Measurements from ENCODE around the gene FCN3. TPM values are rescaled to one million over a fixed set of nuclear protein-coding genes. Genes with fewer than 3 reads are reported as not detected.

The FCN3 gene
- total and polyA plus RNA-seq, 9 of the 15 experiments (the other 6 are each of a cell fraction or from before 2014, with no cell fraction given): 0.49 TPM; not detected in 8

GRCh38 chr1:27392096-27392777, 17.6 kb upstream of the FCN3 start, which contains the start of gene GPR3 (continued):
- TF ChIP-seq MYC (IDR thresholded peaks at IDR 0.05; ENCODE audit: low read depth, low read length) (peak; percentile 77), MYC (CRISPR knock-in tag; IDR thresholded peaks at IDR 0.05; ENCODE audit: borderline replicate concordance, low read depth) (peak; percentile 75; the same call in 1 of the 2 replicates), ESRRA (IDR thresholded peaks at IDR 0.05; ENCODE audit: borderline replicate concordance, low read depth) (peak; percentile 99), ZBTB8A (IDR thresholded peaks at IDR 0.05; ENCODE audit: partially characterized antibody) (no peak), RAD51 (IDR thresholded peaks at IDR 0.05; ENCODE audit: borderline replicate concordance, low read depth) (peak; percentile 40; the same call in 1 of the 2 replicates), HMGN3 (IDR thresholded peaks at IDR 0.05; ENCODE audit: borderline replicate concordance, extremely low read depth, insufficient read length, low read depth, low read length) (peak; percentile 86), TRIM28 (IDR thresholded peaks at IDR 0.05) (peak; percentile 93), PKNOX1 (IDR thresholded peaks at IDR 0.05) (peak; percentile 46), HCFC1 (IDR thresholded peaks at IDR 0.05; ENCODE audit: low read depth, low read length) (peak; percentile 57), ZBTB12 (CRISPR knock-in tag; IDR thresholded peaks at IDR 0.05) (peak; percentile 87), PHF21A (IDR thresholded peaks at IDR 0.05; ENCODE audit: borderline replicate concordance, low read depth) (peak; percentile 83; the same call in 1 of the 2 replicates), RNF2 (IDR thresholded peaks at IDR 0.05) (no peak; the same call in 1 of the 2 replicates), CHD2 (IDR thresholded peaks at IDR 0.05; ENCODE audit: low read depth, low read length) (peak; percentile 61), CCNT2 (IDR thresholded peaks at IDR 0.05; ENCODE audit: borderline replicate concordance, extremely low read depth, insufficient read length, low read depth, low read length) (peak; percentile 90), UBTF (IDR thresholded peaks at IDR 0.05; ENCODE audit: borderline replicate concordance in 1 of 2, low read depth in 2 of 2, low read length in 2 of 2) (peak in 1 of 2 experiments; percentile 49; a peak in 1 of 4 replicates), LEF1 (IDR thresholded peaks at IDR 0.05) (peak; percentile 19; the same call in 1 of the 2 replicates), ATF1 (CRISPR knock-in tag; IDR thresholded peaks at IDR 0.05) (peak; percentile 67), ATF1 (tag; IDR thresholded peaks at IDR 0.05) (peak; percentile 98), PCBP2 (IDR thresholded peaks at IDR 0.05; ENCODE audit: low read depth, low read length, poor library complexity, severe bottlenecking) (no peak), SIN3A (IDR thresholded peaks at IDR 0.05; ENCODE audit: borderline replicate concordance in 2 of 2, control insufficient read depth in 1 of 2, low read depth in 2 of 2, low read length in 2 of 2) (peak in 1 of 2 experiments; percentile 49; a peak in 1 of 4 replicates), MTA3 (IDR thresholded peaks at IDR 0.05; ENCODE audit: borderline replicate concordance) (peak; percentile 88), PHF8 (IDR thresholded peaks at IDR 0.05; ENCODE audit: borderline replicate concordance, low read length) (peak; percentile 85; the same call in 1 of the 2 replicates), FOS (IDR thresholded peaks at IDR 0.05; ENCODE audit: extremely low read depth, insufficient read length) (peak; percentile 72), RFX5 (IDR thresholded peaks at IDR 0.05; ENCODE audit: low read depth, low read length) (peak; percentile 77), ELF2 (CRISPR knock-in tag; IDR thresholded peaks at IDR 0.05) (no peak)
